Mucosa of stomach (tissue), 1 donor: ENCODE measurements around the gene PRELID3B.

ENCODE experiments used
- H3K27me3 ChIP-seq: one replicate; pipeline ENCODE4 v1.7.0; 2013; ENCODE audit warnings: mild to moderate bottlenecking, low read length; ENCODE audit not compliant: control insufficient read depth, insufficient read depth
- H3K36me3 ChIP-seq: one replicate; pipeline ENCODE4 v1.7.0; 2013; ENCODE audit warnings: low read length; ENCODE audit not compliant: control insufficient read depth, insufficient read depth
- H3K4me1 ChIP-seq: one replicate; pipeline ENCODE4 v1.7.0; 2013; ENCODE audit warnings: mild to moderate bottlenecking, low read length; ENCODE audit not compliant: control insufficient read depth, insufficient read depth
- H3K4me3 ChIP-seq: one replicate; pipeline ENCODE4 v1.7.0; 2013; ENCODE audit warnings: low read length
- H3K9ac ChIP-seq: one replicate; pipeline ENCODE4 v1.7.0; 2013; ENCODE audit warnings: mild to moderate bottlenecking, low read length, moderate library complexity
- H3K9me3 ChIP-seq: one replicate; pipeline ENCODE4 v1.7.0; 2013; ENCODE audit warnings: mild to moderate bottlenecking, low read length, moderate library complexity; ENCODE audit not compliant: control insufficient read depth
- donor health status: Pancreatic carcinoma.

PRELID3B gene

DNA sequence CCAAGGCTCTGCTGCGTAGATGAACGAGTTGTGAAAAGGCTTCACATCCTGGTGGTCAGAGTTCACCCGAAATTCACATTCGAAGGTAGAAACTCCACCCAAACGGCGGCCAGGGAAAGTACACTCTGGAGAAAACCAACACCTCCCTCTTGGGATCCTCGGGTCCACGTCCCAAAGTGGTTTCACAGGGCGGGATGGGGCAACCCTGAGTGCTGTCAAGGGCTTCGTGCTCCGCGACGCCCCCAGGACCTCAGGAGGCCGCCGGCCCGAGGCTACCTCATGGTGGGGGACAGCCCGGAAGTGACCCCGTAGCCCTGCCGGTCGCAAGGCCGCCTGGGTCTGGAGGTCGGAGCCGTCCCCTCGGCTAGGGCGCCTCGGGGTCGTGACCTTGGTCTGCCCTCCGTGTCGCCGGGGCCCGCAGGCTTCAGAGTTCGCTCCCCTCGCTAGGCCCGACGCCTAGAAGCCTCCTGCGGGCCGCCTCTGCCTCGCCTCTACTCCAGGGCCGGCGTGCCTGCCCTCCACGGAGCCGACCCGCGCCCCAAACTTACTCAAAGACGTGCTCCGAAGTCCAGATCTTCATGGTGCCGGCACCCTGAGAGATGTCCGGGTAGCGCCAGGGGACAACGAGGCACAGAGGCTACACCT, at the start of gene PRELID3B:
TSS of gene PRELID3B (minus strand) at position 636 of the 645 bp plus-strand sequence. CDS start at position 580, 56 bp downstream.
- H3K9ac ChIP-seq = peak within 1 kb of the TSS; percentile 87
- peaks cover 28% of the 10 kb centered on the region for H3K4me1 ChIP-seq
- H3K27me3 ChIP-seq = no peaks in the 10 kb centered on the region
- no peaks in the 10 kb centered on the region for H3K36me3 ChIP-seq
- H3K9me3 ChIP-seq = no peaks in the 10 kb centered on the region
- peak within 1 kb of the TSS; percentile 46 for H3K4me3 ChIP-seq

DNA sequence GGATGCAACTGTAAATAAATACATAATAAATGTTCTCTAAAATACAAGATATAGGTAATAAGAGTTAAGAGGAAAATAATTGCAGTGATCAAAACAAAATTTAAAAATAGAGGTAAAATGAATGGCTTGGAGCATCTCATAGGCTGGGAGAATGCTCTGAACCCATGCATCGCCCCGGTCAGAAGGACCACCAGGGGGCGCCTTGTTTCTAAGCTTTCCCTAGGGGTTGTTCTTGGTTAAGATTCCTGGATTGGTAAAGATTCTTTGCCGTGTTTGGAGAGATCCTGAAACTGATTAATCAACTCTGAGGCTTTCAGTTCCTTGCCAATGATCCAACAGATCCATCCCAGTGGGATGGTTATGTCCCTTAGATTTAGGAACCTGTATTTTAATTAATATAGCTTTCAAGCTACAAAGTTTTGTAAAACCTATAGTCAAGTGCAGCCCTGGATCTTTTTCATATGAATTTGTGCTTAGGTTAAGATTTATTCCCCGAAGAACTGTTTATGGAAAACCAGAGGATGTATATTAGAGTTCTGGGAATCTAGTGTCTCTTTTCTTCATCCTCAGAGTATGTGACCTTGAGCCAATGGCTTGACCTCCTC, 45.3 kb upstream of the PRELID3B start:
- no peak overlapping the region for H3K9ac ChIP-seq
- H3K9me3 ChIP-seq = no peaks in the 10 kb centered on the region
- H3K4me3 ChIP-seq = no peak overlapping the region
- H3K4me1 ChIP-seq = no peaks in the 10 kb centered on the region
- H3K36me3 ChIP-seq = no peaks in the 10 kb centered on the region
- no peaks in the 10 kb centered on the region for H3K27me3 ChIP-seq

DNA sequence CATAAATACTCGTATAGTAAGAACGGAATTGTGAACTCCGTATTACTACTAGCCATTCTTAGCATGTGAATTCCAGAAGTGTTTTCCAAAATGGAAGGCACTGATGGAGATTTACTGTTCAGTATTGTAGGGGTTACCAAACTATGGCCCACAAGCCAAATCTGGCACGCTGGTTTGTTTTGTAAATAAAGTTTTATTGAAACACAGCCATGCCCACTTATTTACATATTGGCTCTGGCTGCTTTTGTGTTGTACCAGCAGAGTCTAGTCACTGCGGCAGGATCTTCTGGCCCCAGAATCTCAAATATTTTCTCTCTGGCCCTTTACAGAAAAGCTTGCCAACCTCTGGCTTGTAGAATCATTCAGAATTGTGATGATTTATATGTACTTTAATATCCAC, 44.3 kb upstream of the PRELID3B start:
- H3K9ac ChIP-seq = no peak overlapping the region
- H3K36me3 ChIP-seq = no peaks in the 10 kb centered on the region
- H3K9me3 ChIP-seq = no peaks in the 10 kb centered on the region
- H3K4me1 ChIP-seq = no peaks in the 10 kb centered on the region
- H3K27me3 ChIP-seq = no peaks in the 10 kb centered on the region
- H3K4me3 ChIP-seq = no peak overlapping the region

DNA sequence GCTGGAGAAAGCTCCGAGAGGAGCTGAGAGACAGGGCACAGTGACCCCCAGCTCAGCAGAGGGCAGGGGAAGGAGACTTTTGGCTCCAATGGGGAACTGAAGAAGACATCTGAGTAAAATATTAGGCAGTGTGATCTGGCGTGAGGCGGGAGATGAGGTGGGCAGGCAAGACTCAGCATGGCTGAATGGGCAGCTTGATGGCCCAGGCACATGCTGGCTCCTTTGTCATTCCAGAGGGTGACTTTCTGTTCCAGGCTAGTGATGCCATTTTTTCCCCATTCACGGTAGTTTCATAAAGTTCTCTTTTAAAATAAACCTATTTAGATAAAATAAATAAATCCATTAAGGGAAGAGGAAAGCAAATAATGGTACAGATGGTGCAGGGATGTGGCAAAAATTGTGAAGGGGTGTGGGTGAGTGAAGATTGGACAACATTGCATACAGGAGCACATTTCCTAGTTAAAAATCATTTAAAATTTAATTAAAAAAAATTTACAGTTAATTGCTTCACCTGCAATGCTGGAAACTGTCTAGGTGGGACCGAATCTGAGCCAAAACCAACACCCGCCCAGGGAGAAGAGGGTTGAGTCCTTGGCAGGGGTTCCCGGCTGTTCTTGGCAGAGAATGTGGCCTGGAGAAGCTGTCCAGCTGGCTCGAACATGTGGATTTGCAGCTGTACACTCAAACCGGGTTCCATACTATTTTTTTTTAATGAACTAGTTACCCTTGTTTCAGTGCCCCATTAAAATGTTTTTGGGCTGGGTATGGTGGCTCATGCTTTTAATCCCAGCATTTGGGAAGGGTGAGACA, 41.7 kb upstream of the PRELID3B start:
- Histone ChIP-seq H3K4me3 (no peak overlapping the region), H3K9ac (no peak overlapping the region), H3K27me3 (no peaks in the 10 kb centered on the region), H3K4me1 (no peaks in the 10 kb centered on the region), H3K9me3 (no peaks in the 10 kb centered on the region), H3K36me3 (no peaks in the 10 kb centered on the region)

DNA sequence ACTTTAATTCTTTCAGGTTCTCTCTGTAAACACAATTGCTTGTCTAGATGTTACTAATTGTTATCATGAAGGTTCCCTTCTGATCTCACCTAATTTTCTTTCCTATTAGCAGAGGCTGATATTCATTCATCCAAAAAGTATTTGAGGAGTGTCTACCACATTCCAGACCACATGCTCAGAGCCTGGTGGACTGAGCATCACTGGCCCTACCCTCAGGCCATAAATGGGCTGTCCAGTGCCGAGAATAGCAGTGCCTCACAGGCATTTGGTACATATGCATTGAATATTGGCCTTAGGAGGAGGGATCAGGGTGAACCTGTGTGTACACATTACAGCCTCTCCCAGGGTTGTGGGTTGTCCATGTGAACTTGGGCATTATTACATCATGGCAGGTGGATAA, 40.4 kb upstream of the PRELID3B start:
- no peaks in the 10 kb centered on the region for H3K36me3 ChIP-seq
- H3K9ac ChIP-seq = no peak overlapping the region
- H3K4me3 ChIP-seq = no peak overlapping the region
- no peaks in the 10 kb centered on the region for H3K9me3 ChIP-seq
- H3K27me3 ChIP-seq = no peaks in the 10 kb centered on the region
- no peaks in the 10 kb centered on the region for H3K4me1 ChIP-seq

DNA sequence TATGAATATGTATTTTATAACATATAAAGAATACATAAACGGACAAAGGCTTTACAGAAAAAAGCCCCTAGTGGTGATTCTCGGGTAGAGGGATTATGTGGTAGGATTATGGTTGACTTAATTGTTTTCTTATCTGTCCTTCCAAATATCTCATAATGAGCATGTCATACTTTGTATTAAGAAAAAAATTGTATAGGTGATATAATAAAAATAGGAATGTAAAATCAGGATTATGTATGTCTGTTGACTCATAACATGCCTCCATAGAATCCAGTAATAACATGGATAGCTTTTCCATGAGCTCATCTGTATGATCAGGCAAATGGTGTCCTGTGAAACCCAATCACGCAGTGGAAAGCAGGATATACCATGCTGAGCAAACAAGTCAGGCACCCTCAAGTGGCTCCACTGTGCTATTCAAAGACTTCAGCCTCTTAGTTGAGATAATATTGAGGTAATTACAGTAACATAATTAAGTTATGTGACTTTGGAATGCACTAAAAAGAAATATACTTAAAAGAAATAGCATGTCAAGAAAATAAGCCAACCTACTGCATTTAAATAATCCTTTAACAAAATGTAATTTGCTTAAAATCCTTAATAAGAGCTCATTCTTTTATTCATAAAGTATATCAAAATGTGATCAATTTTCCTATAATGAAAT, 39.6 kb upstream of the PRELID3B start:
- Histone ChIP-seq H3K9me3 (no peaks in the 10 kb centered on the region), H3K36me3 (no peaks in the 10 kb centered on the region), H3K4me3 (no peak overlapping the region), H3K9ac (no peak overlapping the region), H3K27me3 (no peaks in the 10 kb centered on the region), H3K4me1 (no peaks in the 10 kb centered on the region)

DNA sequence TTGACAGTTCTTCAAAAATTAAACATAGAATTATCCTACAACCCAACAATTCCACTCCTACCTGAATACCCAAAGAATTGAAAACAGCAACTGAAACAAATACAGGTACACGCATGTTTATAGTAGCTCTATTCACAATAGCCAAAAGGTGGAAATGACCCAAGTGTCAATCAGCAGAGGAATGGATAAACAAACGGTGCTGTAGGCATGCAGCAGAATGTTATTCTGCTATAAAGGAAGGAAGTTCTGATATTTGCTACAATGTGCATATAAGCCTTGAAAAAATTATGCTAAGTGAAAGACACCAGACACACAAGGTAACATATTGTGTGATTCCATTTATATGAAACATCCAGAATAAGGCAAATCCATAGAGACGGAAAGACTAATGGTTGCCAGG, 38.5 kb upstream of the PRELID3B start:
- Histone ChIP-seq H3K36me3 (no peaks in the 10 kb centered on the region), H3K9me3 (no peaks in the 10 kb centered on the region), H3K4me1 (no peaks in the 10 kb centered on the region), H3K9ac (no peak overlapping the region), H3K27me3 (peaks cover 7% of the 10 kb centered on the region), H3K4me3 (no peak overlapping the region)

DNA sequence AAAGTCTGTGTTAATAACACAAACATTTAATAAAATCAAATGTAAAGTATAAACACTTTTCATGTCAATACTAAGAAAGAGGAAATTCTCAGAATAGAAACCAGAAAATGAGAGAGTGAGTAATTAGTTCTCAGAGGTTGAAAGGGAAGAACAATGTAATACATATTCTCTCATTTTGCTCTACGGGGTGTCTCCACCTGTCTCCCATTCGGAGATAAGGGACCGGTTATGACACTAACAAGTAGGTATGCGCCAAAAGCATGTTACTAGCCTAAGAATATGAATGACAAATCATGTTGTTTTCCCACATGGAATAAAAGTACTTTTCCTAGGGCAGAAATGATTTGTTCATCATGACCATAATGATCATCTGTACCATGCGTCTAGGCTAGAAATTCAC, 35.6 kb upstream of the PRELID3B start:
- Histone ChIP-seq H3K36me3 (no peaks in the 10 kb centered on the region), H3K4me1 (no peaks in the 10 kb centered on the region), H3K9me3 (no peaks in the 10 kb centered on the region), H3K4me3 (no peak overlapping the region), H3K27me3 (peaks cover 10% of the 10 kb centered on the region), H3K9ac (no peak overlapping the region)

DNA sequence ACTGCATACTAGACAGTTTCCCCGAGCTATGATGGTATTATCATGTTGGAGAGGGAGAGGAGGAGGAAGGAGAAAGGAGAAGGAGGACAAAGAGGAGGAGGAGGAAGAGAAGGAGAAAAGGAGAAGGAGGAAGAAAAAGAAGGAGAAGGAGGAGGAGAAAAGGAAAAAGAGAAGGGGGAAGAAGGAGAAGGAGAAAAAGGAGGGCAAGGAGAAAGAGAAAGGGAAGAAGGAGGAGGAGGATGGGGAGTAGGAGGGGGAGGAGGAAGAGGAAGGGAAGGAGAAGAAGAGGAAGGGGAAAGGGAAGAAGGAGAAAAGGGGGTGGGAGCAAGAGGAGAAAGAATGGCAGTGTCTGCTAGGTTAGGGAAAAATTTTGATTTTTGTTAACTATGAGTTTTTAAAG, 35.1 kb upstream of the PRELID3B start:
- Histone ChIP-seq H3K9me3 (no peaks in the 10 kb centered on the region), H3K9ac (no peak overlapping the region)

DNA sequence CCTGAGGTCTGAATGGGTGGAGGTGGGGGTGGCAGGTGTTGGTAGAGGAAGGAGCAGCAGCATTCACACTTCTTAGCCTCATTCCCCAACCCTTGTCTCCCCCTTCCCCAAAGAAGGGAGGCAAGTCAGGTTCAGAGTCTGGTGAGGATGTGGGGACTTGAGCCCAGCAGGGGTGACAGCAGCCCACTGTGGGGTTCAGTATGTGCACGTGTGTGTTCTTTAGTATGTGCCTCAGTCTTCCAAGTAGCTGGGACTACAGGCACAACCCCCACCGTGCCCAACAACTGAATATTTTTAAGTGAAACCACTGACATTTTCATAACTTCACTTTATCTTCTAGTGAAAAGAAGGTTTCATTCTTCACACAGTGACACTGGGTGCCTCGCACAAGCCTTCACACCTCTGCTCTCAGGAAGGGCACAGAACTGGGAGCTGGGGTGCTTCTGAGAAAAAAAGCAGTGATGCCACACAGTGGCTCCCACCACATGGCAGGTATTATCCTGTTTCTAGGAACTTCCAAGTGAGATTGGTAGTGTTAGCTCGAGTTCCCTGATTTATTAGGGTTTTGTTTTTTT, 33.4 kb upstream of the PRELID3B start:
- Histone ChIP-seq H3K27me3 (peaks cover 10% of the 10 kb centered on the region), H3K4me3 (no peak overlapping the region), H3K36me3 (no peaks in the 10 kb centered on the region), H3K9ac (no peak overlapping the region), H3K9me3 (no peaks in the 10 kb centered on the region), H3K4me1 (no peaks in the 10 kb centered on the region)

More for the DNA sequence above, 35.1 kb upstream of the PRELID3B start:
- Histone ChIP-seq H3K4me1 (no peaks in the 10 kb centered on the region), H3K36me3 (no peaks in the 10 kb centered on the region), H3K4me3 (no peak overlapping the region), H3K27me3 (peaks cover 10% of the 10 kb centered on the region)

DNA sequence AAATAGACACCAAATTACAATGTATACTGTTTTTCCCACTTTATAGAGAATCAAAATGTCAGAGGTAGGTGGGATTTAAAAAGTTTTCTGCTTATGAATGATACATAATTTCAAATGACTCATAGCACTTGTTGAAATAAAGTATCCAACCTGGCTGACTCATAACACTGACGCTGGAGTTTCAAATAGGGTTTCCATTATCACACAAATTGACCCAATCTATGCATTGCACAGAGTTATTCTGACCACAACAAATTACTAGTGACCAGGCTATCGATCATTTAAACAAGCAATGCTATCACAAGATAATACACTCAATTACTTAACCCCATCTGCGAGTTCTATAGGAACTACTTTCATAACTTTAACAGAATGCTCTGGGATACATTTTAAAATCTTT, 31.9 kb upstream of the PRELID3B start:
- H3K27me3 ChIP-seq = peaks cover 10% of the 10 kb centered on the region
- H3K9me3 ChIP-seq = no peaks in the 10 kb centered on the region
- no peak overlapping the region for H3K4me3 ChIP-seq
- no peaks in the 10 kb centered on the region for H3K36me3 ChIP-seq
- H3K9ac ChIP-seq = no peak overlapping the region
- H3K4me1 ChIP-seq = no peaks in the 10 kb centered on the region
